Caki2 (cell line): ENCODE results near the gene ZKSCAN3. TPM values are rescaled to one million over a fixed set of nuclear protein-coding genes. Genes with fewer than 3 reads are reported as not detected.
A peak's percentile ranks its signal among the peaks of the same experiment; 100 is the strongest.
"Not testable (repeated sequence)": the region's sequence is repeated elsewhere in the genome, so short reads cannot be mapped to it uniquely, and the experiment has no call there.

Experiments used
- DNase-seq: peaks from one replicate; pipeline ENCODE4 v3.0.0-alpha.2; 2015; ENCODE audit warnings: low read depth
- in situ Hi-C: cut with HindIII; loops from 2 replicates; pipeline ENCODE4 v1.10.0; 2016; ENCODE audit warnings: low sequenced_read_pairs, low pct_unique_long_range_greater_than_20kb, mixed read lengths
- total RNA-seq: library from RNA; depleted of rRNA; stranded (reverse); fragments of >200 nt; shearing (Covaris generic); gene quantifications from 2 replicates; pipeline ENCODE4 v1.2.3, GENCODE V29; 2014; ENCODE audit warnings: low replicate concordance; rRNA removed

Gene ZKSCAN3
- 5.9 and 6.2 TPM in 2 replicates for total RNA-seq

DNA sequence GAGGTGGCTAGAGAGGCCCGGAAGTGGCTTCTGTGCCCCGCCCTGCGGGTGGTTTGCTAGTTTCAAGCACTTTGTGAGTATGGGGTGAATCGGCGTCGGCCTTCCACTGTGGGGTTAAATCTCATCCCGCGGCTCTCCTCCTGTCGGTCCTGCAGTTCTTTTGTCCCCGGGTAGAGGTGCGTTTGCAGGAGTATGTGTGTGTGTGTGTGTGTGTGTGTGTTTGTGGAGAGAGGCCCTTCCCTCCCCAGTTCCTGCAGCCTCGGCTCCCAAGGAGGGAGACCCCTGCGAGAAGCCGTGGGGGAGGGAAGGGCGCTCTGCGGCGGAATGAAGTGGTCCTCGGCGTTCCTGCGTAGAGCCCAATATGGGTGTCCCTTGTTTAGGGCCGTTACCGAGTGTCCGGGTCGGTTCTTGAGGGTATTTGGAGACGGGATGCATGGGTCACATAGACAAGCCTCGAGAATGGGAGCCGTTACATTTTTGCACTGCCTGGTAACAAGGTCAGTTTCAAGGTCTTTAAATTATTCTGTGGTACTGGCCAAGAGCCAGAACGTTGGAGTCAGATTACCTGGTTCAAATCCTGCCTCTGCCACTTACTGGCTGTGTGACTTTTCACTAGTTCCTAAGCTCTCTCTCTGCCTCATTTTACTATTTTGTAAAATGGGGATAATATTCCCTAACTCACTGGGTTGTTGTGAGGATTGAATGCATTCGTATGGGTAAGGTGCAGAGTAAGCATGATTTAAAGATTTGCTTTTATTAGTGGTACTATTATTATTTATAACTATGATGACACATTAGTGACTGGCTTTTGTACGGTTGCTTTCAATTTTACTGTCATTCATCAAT, at the start of gene ZKSCAN3:
TSS of gene ZKSCAN3 (plus strand) at position 56 of the 846 bp plus-strand sequence. CDS start 9,640 bp downstream, outside the sequence.
- peak; percentile 86 for DNase-seq
- in situ Hi-C loops, result no loop called here

DNA sequence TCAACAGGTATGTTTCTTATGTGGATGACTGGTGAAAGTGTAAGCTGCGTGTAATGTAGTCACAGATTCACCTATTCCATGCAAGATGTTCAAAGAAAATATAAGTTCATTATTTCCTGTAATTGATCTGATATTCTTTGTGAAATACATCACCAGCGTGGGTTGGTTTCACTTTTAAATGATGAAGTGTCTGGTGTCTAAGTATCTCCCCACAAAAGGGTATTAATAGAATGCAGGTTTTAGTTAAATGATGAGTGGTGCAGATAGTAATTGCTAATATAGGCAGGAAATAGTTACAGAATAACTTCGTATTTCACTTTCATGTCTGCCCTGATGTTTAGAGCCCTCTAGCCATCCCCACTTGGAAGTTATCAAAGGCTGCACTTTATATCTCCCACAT, 46.2 kb upstream of the ZKSCAN3 start:
- DNase-seq, result no peak
- in situ Hi-C loops, result no loop called here

DNA sequence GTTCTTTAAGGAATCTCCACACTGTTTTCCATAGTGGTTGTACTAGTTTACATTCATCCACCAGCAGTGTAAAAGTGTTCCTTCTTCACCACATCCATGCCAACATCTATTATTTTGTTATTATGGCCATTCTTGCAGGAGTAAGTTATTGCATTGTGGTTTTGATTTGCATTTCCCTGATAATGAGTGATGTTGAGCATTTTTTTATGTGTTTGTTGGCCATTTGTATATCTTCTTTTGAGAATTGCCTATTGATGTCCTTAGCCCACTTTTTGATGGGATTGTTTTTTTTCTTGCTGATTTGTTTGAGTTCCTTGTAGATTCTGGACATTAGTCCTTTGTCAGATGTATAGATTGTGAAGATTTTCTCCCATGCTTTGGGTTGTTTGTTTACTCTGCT, 43.4 kb upstream of the ZKSCAN3 start:
- in situ Hi-C loops, DNase-seq: not testable (repeated sequence)

- in situ Hi-C loops, result no loop called here
- DNase-seq, result no peak
Observed at GRCh38 chr6:28311139-28311823, 38.5 kb upstream of the ZKSCAN3 start.

- DNase-seq, result no peak
- in situ Hi-C loops, result no loop called here
Observed at GRCh38 chr6:28312939-28313338, 36.8 kb upstream of the ZKSCAN3 start.

DNA sequence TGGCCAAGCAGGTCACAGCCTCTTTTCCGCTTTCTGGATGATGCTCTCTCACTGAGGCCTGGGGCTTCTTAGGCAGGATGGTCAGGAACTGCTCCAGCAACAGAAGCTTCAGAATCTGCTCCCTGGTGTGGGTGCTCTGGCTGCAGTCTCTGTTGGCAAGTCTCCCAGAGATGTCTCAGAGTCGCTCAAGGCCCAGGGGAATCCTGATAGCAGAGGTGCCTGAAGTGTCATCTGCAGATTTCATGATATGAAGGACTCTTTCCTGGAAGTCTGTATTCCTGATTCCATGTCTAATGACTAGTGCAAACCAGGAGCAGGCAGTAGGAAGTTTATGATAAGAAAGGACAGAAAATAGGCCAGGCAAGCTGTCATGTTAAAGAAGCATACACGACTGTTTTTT, 34.1 kb upstream of the ZKSCAN3 start:
- no peak for DNase-seq
- in situ Hi-C loops, result no loop called here

DNA sequence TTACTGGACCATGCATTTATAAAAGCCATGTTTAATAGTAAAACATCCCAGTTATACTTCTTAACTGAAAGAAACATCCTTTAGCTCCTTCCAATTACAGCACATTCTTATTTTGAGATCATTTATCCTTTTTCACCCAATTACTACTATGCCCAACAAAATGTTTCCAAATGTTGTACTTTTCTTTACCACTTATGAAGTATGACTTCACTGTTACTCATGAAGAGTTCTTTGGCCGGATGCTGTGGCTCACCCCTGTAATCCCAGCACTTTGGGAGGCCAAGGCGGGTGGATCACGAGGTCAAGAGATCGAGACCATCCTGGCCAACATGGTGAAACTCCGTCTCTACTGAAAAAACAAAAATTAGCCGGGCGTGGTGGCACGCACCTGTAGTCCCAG, 31.9 kb upstream of the ZKSCAN3 start:
- in situ Hi-C loops, DNase-seq: not testable (repeated sequence)

DNA sequence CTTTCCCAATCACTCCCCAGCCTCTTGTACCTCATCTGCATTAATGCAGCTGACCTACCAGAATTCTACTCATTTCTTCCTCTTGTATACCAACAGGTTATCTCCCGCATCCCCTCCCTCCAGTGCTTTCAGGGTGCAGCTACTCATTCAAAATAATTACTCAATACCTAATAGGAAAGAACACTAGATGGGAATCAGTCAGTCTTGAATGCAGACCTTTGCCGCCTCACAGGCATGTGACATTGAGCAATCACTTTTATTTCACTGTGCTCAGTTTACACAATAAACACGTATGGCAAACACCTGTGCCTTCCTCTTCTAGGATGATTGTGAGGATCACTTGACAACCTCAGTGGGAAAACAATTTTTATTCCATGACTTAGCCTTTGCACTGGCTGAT, 27.1 kb upstream of the ZKSCAN3 start:
- in situ Hi-C loops, result no loop called here
- DNase-seq, result no peak

GRCh38 chr6:28323813-28324424, 25.8 kb upstream of the ZKSCAN3 start:
- DNase-seq, result no peak
- in situ Hi-C loops, result no loop called here

DNA sequence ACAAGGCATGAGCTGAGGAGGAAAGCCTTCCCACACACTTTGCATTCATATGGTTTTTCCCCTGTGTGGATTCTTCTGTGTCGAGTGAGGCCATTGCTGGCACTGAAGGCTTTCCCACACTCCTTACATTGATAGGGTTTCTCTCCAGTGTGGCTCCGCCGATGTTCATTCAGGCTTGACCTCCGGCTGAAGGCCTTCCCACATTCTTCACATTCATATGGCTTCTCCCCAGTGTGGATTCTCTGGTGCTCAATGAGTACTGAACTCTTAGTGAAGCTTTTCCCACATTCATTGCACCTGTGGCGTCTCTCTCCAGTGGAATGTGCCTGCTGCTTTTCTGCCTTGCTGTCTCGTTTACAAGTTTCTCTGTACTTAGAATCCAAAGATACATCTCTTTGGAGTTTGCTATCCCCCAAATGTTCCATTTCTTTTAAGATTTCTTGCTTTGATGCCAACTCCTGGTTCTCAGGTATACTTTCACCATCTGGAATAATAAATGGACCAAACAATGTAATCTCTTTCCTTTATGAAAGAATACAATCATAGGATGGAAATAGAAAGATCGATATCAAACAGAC, 23.3 kb upstream of the ZKSCAN3 start:
- in situ Hi-C loops, result no loop called here
- DNase-seq, result no peak

DNA sequence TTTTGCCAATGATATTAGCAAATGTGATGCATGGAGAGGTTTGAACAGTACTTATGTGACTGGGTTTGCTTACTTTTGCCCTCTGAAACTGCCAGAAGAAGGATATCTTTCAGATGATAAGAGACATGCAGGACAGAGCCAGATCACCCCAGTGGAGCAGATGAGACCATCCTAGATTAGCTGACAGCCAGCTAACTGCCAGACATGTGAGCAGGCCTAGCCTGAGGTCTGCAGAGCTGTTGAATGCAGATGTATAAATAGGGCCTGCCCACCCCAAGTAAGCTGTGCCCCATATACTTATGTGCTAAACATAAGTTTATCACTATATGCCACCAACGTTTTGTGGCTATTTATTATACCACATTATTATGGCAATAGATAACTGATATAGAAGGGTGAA, 19.7 kb upstream of the ZKSCAN3 start:
- in situ Hi-C loops, result no loop called here
- no peak for DNase-seq

- in situ Hi-C loops, result no loop called here
- DNase-seq, result no peak
Observed at GRCh38 chr6:28333047-28333446, 16.7 kb upstream of the ZKSCAN3 start.

DNA sequence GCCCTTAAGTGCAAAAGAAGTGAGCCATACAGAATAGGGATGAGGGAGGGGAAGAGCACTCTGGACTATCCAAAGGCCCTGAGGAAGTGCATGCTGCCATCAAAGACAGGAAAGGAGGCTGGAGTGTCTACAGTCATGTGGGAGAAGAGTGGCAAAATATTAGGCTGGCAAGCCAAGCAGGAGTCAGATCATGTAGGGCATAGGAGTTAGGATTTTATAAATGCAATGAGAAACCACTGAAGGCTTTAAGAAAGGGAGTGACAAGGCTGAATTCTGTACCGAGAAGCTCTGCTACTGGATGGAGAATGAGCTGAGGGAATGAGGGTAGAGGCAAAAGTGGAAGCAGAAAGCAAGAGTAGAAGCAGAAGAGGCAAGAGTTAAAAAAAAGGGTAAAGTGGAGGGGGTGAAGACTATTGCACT, 16.1 kb upstream of the ZKSCAN3 start:
- no peak for DNase-seq
- in situ Hi-C loops, result no loop called here

- DNase-seq, result no peak
- in situ Hi-C loops, result no loop called here
Observed at GRCh38 chr6:28334286-28335039, 15.3 kb upstream of the ZKSCAN3 start.

DNA sequence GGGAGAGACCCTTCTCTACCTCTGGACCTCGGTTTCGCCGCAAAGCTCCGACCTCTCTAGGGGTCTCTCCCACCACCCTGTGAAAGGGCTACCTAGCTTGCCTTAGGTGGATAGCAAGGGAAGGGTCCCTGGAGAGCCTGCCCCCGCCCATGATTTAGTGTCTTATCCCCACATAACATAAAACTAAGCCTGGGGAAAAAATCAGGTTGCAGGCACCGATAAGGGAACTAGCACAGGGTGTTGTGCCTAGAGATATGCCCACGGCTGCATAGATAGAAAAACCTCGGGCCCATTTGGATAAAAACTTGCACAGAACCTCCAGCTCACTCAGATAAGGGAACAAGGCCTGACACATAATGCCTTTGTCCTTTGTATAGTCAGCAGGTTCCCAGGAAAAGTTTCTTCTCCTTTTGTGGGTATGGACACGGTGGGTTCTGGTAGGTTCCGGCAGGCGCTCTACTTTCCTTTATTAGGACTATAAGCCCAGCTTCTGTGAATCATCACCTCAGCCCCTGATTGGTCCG, 14.6 kb upstream of the ZKSCAN3 start:
- DNase-seq, result no peak
- in situ Hi-C loops, result no loop called here

DNA sequence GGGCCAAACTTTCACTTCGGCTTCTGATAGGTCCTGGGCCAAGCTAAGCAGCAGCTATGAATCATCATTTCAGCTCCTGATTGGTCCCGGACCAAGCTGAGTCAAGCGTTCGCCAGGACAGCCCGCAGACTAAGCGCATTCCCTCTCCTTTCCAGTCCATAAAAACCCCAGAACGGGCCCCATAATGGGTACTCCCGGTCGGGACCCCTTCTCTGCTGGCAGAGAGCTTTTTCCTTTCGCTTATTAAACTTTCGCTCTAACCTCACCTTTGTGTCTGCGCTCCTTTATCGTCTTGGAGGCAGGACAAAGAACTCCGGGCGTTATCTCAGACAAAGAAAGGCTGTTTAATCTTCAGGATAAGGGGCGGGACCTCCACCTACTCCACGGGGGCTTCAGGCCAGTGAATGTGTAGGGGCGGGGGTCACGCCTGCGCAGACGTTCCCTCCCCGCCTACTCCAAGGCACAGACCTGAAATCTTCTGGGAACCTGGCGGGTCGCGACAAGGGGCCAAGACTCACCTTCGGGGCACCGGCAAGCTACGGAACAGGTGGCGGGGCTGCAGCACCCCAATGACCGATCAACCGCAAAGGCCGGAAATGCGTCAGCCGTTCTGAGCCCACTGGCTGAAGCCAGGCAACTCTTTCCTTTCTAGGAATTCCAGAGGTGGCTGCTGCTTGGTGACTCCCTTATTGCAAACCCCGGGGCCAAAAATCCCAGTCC, 14.0 kb upstream of the ZKSCAN3 start, which contains the start of gene ZSCAN31:
TSS of gene ZSCAN31 (minus strand) at position 585 of the 720 bp plus-strand sequence. CDS start 6,465 bp downstream, outside the sequence.
- in situ Hi-C loops, result no loop called here

More for the DNA sequence above, 14.0 kb upstream of the ZKSCAN3 start, which contains the start of gene ZSCAN31:
- peak; percentile 64 for DNase-seq
